HCT116 (cell line): Measurements from ENCODE around the gene CBX8. TPM values are rescaled to one million over a fixed set of nuclear protein-coding genes. Genes with fewer than 3 reads are reported as not detected.

ENCODE experiments used
- ATAC-seq: fragments of 200-7000 bp; cut with Tn5 transposase; 2 replicates; pipeline ENCODE4 v1.9.1; 2020; ENCODE audit warnings: mild to moderate bottlenecking, moderate library complexity
- BruUV-seq: library from RNA; stranded (reverse); fragments of 400-500 nt; replicated peaks from 2 replicates; lab custom pipeline; 2021; lab: Mats Ljungman, UMichigan
- CTCF ChIA-PET: fragments of 300-600 bp; sonication (Branson Sonifier 250); formaldehyde crosslinking; loops from one replicate; lab custom pipeline; 2021; ENCODE audit warnings: antibody characterized with exemption; lab: Charles Lee
- POLR2A ChIA-PET: fragments of 300-600, 350-600 bp; sonication (Branson Sonifier 250); formaldehyde crosslinking; loops from one replicate; lab custom pipeline; 2021; ENCODE audit warnings: antibody characterized with exemption; lab: Charles Lee
- RAD21 ChIA-PET, 2 experiments: fragments of 300-600 bp; sonication (Branson Sonifier 250); formaldehyde crosslinking; loops; one replicate each; lab custom pipeline; 2023; ENCODE audit warnings: low total read pairs in 2 of 2; ENCODE audit not compliant: uncharacterized antibody in 2 of 2, unreplicated experiment in 2 of 2, low non-redundant PET in 1 of 2; lab: Charles Lee
- DNase-seq: peaks from one replicate; pipeline ENCODE4 v3.0.0-alpha.2; 2010; ENCODE audit warnings: low read depth, low spot score
- H2AFZ ChIP-seq: fragments of 200-600 bp; shearing (Covaris generic), sonication (generic); 2 replicates; pipeline ENCODE4 v1.6.1; 2017; ENCODE audit warnings: low read depth, mixed run types, mixed read lengths, antibody characterized with exemption, low read length; ENCODE audit not compliant: poor library complexity, severe bottlenecking
- H3K27ac ChIP-seq: 2 replicates; pipeline ENCODE4 v1.5.1; 2012; ENCODE audit warnings: low read depth, low read length
- H3K27me3 ChIP-seq: fragments of 200-600 bp; sonication (generic); 2 replicates; pipeline ENCODE4 v1.6.1; 2016; ENCODE audit warnings: mixed run types, low read length, mixed read lengths; ENCODE audit not compliant: insufficient read depth
- H3K36me3 ChIP-seq, 2 experiments: fragments of 200-500 bp in 1 of 2; fragments of 200-600 bp in 1 of 2; sonication (Bioruptor generic) in 1 of 2; sonication (generic) in 1 of 2; 2 replicates each; pipeline versions ENCODE4 v1.5.1 to v1.6.1; 2014 to 2016; ENCODE audit warnings: low read length in 2 of 2, inconsistent platforms in 1 of 2, mixed read lengths in 1 of 2, mixed run types in 1 of 2; ENCODE audit not compliant: insufficient read depth in 2 of 2, control insufficient read depth in 1 of 2
- H3K4me1 ChIP-seq, 2 experiments: fragments of 200-600 bp in 1 of 2; sonication (generic) in 1 of 2; 2 replicates each; pipeline versions ENCODE4 v1.5.1 to v1.6.1; 2012 to 2017; ENCODE audit warnings: low read length in 2 of 2, inconsistent platforms in 1 of 2, mild to moderate bottlenecking in 1 of 2, mixed read lengths in 1 of 2, mixed run types in 1 of 2, moderate library complexity in 1 of 2; ENCODE audit not compliant: insufficient read depth in 2 of 2, control insufficient read depth in 1 of 2
- H3K4me2 ChIP-seq: fragments of 200-600 bp; sonication (generic); 2 replicates; pipeline ENCODE4 v1.6.1; 2017; ENCODE audit warnings: mixed run types, low read length, mixed read lengths
- H3K4me3 ChIP-seq, 2 experiments: fragments of 200-600 bp in 1 of 2; sonication (generic) in 1 of 2; replicated peaks in 1 of 2; 2 replicates each; pipeline ENCODE4 v1.5.1; 2011 to 2016; ENCODE audit warnings: low read length in 2 of 2, control low read depth in 1 of 2, low read depth in 1 of 2, mild to moderate bottlenecking in 1 of 2, mixed read lengths in 1 of 2, mixed run types in 1 of 2
- H3K79me2 ChIP-seq: fragments of 200-600 bp; sonication (generic); 2 replicates; pipeline ENCODE4 v1.6.1; 2017; ENCODE audit warnings: mild to moderate bottlenecking, mixed run types, low read length, moderate library complexity, mixed read lengths; ENCODE audit not compliant: insufficient read depth
- H3K9ac ChIP-seq: fragments of 200-600 bp; sonication (generic); 2 replicates; pipeline ENCODE4 v1.6.1; 2016; ENCODE audit warnings: low read length, mixed read lengths
- H3K9me2 ChIP-seq: fragments of 200-600 bp; sonication (generic), shearing (Covaris generic); 2 replicates; pipeline ENCODE4 v1.6.1; 2017; ENCODE audit warnings: mixed run types, mild to moderate bottlenecking, moderate library complexity; ENCODE audit not compliant: insufficient read depth
- H3K9me3 ChIP-seq, 2 experiments: fragments of 200-500 bp in 1 of 2; fragments of 200-600 bp in 1 of 2; sonication (Bioruptor generic) in 1 of 2; sonication (generic) in 1 of 2; 2 replicates each; pipeline ENCODE4 v1.6.1; 2014 to 2017; ENCODE audit warnings: low read length in 2 of 2, mixed read lengths in 2 of 2, inconsistent platforms in 1 of 2, low read depth in 1 of 2, mild to moderate bottlenecking in 1 of 2, mixed run types in 1 of 2, moderate library complexity in 1 of 2; ENCODE audit not compliant: control insufficient read depth in 1 of 2, insufficient read depth in 1 of 2
- H4K20me1 ChIP-seq: fragments of 200-600 bp; sonication (generic), shearing (Covaris generic); 2 replicates; pipeline ENCODE4 v1.6.1; 2017; ENCODE audit warnings: mixed run types, mild to moderate bottlenecking, moderate library complexity; ENCODE audit not compliant: insufficient read depth
- CBX3 ChIP-seq: IDR thresholded peaks from 2 replicates; pipeline ENCODE4 v1.6.1; 2012; ENCODE audit warnings: low read depth
- CEBPB ChIP-seq: IDR thresholded peaks from 2 replicates; pipeline ENCODE4 v1.6.1; 2012; ENCODE audit warnings: low read depth
- EGR1 ChIP-seq: IDR thresholded peaks from 2 replicates; pipeline ENCODE4 v1.6.1; 2012; ENCODE audit warnings: low read depth
- ELF1 ChIP-seq: IDR thresholded peaks from 2 replicates; pipeline ENCODE4 v1.6.1; 2012; ENCODE audit warnings: low read depth, borderline replicate concordance
- EZH2 ChIP-seq: fragments of 200-600 bp; sonication (generic); IDR thresholded peaks from 2 replicates; pipeline ENCODE4 v1.6.1; 2017; ENCODE audit warnings: antibody characterized with exemption, mixed run types
- EZH2phosphoT487 ChIP-seq: fragments of 200-600 bp; IDR thresholded peaks from 2 replicates; pipeline ENCODE4 v1.6.1; 2018; ENCODE audit warnings: antibody characterized with exemption, borderline replicate concordance
- FOSL1 ChIP-seq: IDR thresholded peaks from 2 replicates; pipeline ENCODE4 v1.6.1; 2012; ENCODE audit warnings: low read depth
- JUND ChIP-seq: IDR thresholded peaks from 2 replicates; pipeline ENCODE4 v1.6.1; 2012
- MAX ChIP-seq: IDR thresholded peaks from 2 replicates; pipeline ENCODE4 v1.6.1; 2012
- POLR2A ChIP-seq: IDR thresholded peaks from 2 replicates; pipeline ENCODE4 v1.7.0; 2011; ENCODE audit warnings: borderline replicate concordance; ENCODE audit not compliant: insufficient read depth, insufficient read length; ENCODE audit errors: extremely low read depth
- REST ChIP-seq: IDR thresholded peaks from 2 replicates; pipeline ENCODE4 v1.6.1; 2012; ENCODE audit warnings: low read depth
- SP1 ChIP-seq: IDR thresholded peaks from 2 replicates; pipeline ENCODE4 v1.6.1; 2012; ENCODE audit warnings: low read depth
- SRF ChIP-seq: IDR thresholded peaks from 2 replicates; pipeline ENCODE4 v1.6.1; 2012; ENCODE audit warnings: low read depth
- TCF7L2 ChIP-seq: IDR thresholded peaks from 2 replicates; pipeline ENCODE4 v1.7.0; 2011; ENCODE audit warnings: borderline replicate concordance, inconsistent platforms; ENCODE audit not compliant: insufficient read depth, insufficient read length; ENCODE audit errors: extremely low read depth
- YY1 ChIP-seq: IDR thresholded peaks from 2 replicates; pipeline ENCODE4 v1.6.1; 2011; ENCODE audit warnings: low read length, low read depth, moderate library complexity, mild to moderate bottlenecking; ENCODE audit not compliant: insufficient replicate concordance; ENCODE audit errors: extremely low read depth
- ZBTB33 ChIP-seq: IDR thresholded peaks from 2 replicates; pipeline ENCODE4 v1.6.1; 2011; ENCODE audit warnings: mild to moderate bottlenecking, low read length, moderate library complexity; ENCODE audit not compliant: insufficient replicate concordance; ENCODE audit errors: extremely low read depth
- ZFX ChIP-seq: fragments of 450-650 bp; IDR thresholded peaks from 2 replicates; pipeline ENCODE4 v1.6.1; 2017
- ZNF274 ChIP-seq: fragments of 200-500 bp; sonication (Bioruptor generic); IDR thresholded peaks from 2 replicates; pipeline ENCODE4 v1.6.1; 2014; ENCODE audit warnings: mild to moderate bottlenecking, low read depth, low read length, inconsistent platforms
- intact Hi-C: fragments of 100-400 bp; cut with micrococcal nuclease; formaldehyde crosslinking; loops from 2 replicates; pipeline ENCODE4 v1.10.0; 2022
- total RNA-seq: library from RNA; stranded (reverse); gene quantifications from one replicate; pipeline ENCODE4 v1.2.1, GENCODE V29; 2021; ENCODE audit not compliant: unreplicated experiment

The CBX8 gene
- total RNA-seq, 1 experiment from 2014 or later: 29.0 TPM

- Histone ChIP-seq H3K27ac (no peak overlapping the region), H2AFZ (no peak overlapping the region), H3K79me2 (no peaks in the 10 kb centered on the region), H3K9me2 (no peaks in the 10 kb centered on the region), H3K9me3 (no peaks in the 10 kb centered on the region), H3K4me1 (peaks cover 15 to 26% of the 10 kb centered on the region in 2 experiments), H3K4me2 (peak overlapping the region; percentile 50), H3K36me3 (peaks cover 3 to 10% of the 10 kb centered on the region in 2 experiments; a peak in 2 of 4 replicates), H3K4me3 (no peak overlapping the region), H3K27me3 (no peaks in the 10 kb centered on the region), H4K20me1 (no peaks in the 10 kb centered on the region), H3K9ac (no peak overlapping the region)
- no peak for TF ChIP-seq ELF1
- TF ChIP-seq POLR2A: no peak
- TF ChIP-seq ZBTB33: no peak
- no peak for TF ChIP-seq REST
- no peak for TF ChIP-seq SP1
- no peak for TF ChIP-seq EGR1
- no peak for TF ChIP-seq ZNF274
- no peak for TF ChIP-seq SRF
- TF ChIP-seq ZFX: no peak
- TF ChIP-seq CBX3: no peak
- no peak for TF ChIP-seq TCF7L2
- TF ChIP-seq FOSL1: no peak
- TF ChIP-seq EZH2phosphoT487: no peak
- TF ChIP-seq CEBPB: no peak
- no peak for TF ChIP-seq JUND
- no peak for TF ChIP-seq YY1
- no peak for TF ChIP-seq EZH2
- no peak for TF ChIP-seq MAX
- ChIA-PET POLR2A (interaction anchor here (0.9 to 1.2 kb wide), 2 partner anchors 46 to 50 kb away, joined by 3 read pairs; no protein-coding TSS in a partner anchor), RAD21 (interaction anchor here (0.9 to 1.6 kb wide), 3 partner anchors 47 to 127 kb away, joined by 3 to 5 read pairs (median 5); no protein-coding TSS in a partner anchor), CTCF (interaction anchor here (0.6 to 2.7 kb wide), 14 partner anchors 8 to 204 kb away, joined by 3 to 10 read pairs (median 5); partner anchors contain the start of genes CBX4 and CBX8)
- DNase-seq: no peak
- BruUV-seq: no TSS peak
- ATAC-seq: peak; percentile 37; the same call in 1 of the 2 replicates
- intact Hi-C loops: loop anchor here (5.0 kb wide), 1 partner anchor 183 kb away; no protein-coding TSS in a partner anchor
Measured at GRCh38 chr17:79788989-79789942, 7.6 kb downstream of the CBX8 start.
